GM12891 (cell line): ENCODE measurements around the gene AIMP1.

Experiments
- DNase-seq: peaks from one replicate; pipeline ENCODE4 v3.0.0; 2011; ENCODE audit warnings: low spot score; ENCODE audit not compliant: insufficient read length
- FAIRE-seq: peaks from 2 replicates; lab custom pipeline; 2011; peaks lifted over from hg19 to GRCh38; lab: Jason Lieb, UNC
- PAX5 ChIP-seq: IDR thresholded peaks from 2 replicates; pipeline ENCODE4 v1.6.1; 2011; ENCODE audit warnings: low read length, moderate library complexity, mild to moderate bottlenecking; ENCODE audit not compliant: insufficient read depth, severe bottlenecking
- POLR2A ChIP-seq: IDR thresholded peaks from 2 replicates; pipeline ENCODE4 v1.6.1; 2011; ENCODE audit warnings: low read depth, low read length, control low read depth
- POLR2AphosphoS5 ChIP-seq: IDR thresholded peaks from 2 replicates; pipeline ENCODE4 v1.6.1; 2011; ENCODE audit warnings: low read depth, low read length, control low read depth
- POU2F2 ChIP-seq: IDR thresholded peaks from 2 replicates; pipeline ENCODE4 v1.6.1; 2011; ENCODE audit warnings: low read depth, mild to moderate bottlenecking, control low read depth, low read length, moderate library complexity
- SPI1 ChIP-seq: IDR thresholded peaks from 2 replicates; pipeline ENCODE4 v1.6.1; 2011; ENCODE audit warnings: low read depth, low read length, control low read depth
- TAF1 ChIP-seq: IDR thresholded peaks from 2 replicates; pipeline ENCODE4 v1.6.1; 2011; ENCODE audit warnings: low read depth, low read length, control low read depth

AIMP1 gene

GRCh38 chr4:106365613-106366012 is 49.3 kb downstream of the AIMP1 start:
- DNase-seq (no peak), FAIRE-seq (no peak)
- no peak for TF ChIP-seq SPI1
- TF ChIP-seq POU2F2: no peak
- TF ChIP-seq TAF1: no peak
- no peak for TF ChIP-seq POLR2A

GRCh38 chr4:106366026-106366425 is 49.7 kb downstream of the AIMP1 start:
- FAIRE-seq (no peak), DNase-seq (no peak)
- TF ChIP-seq POLR2AphosphoS5: no peak
- TF ChIP-seq POU2F2: no peak
- TF ChIP-seq POLR2A: no peak
- no peak for TF ChIP-seq TAF1
- TF ChIP-seq PAX5: no peak
- no peak for TF ChIP-seq SPI1

GRCh38 chr4:106367072-106367471 is 50.7 kb downstream of the AIMP1 start:
- DNase-seq (no peak), FAIRE-seq (no peak)
- TF ChIP-seq POLR2AphosphoS5 (no peak), SPI1 (no peak), TAF1 (no peak), PAX5 (no peak), POLR2A (no peak), POU2F2 (no peak)

DNA sequence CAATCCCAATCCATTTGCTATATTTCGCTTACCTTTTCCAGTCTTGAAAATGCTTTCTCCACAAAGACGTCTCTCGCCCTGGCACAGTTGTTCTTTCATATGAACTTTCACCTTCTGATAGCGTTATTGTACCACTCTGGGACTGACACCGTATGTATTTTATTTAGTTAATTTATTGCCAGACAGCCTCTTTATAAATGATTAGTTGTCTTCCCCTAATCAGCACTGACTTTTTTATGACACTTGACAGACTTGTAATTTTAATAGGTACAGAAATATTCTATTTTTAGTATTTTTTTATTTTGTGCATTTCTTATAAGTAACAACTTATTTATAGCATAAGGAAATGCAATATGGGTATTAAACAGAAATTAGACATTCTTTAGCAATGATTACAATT is 52.3 kb downstream of the AIMP1 start, which contains the start of gene GIMD1:
Gene GIMD1 (minus strand): TSS at position 101 of the 400 bp plus-strand sequence. CDS start 1,343 bp downstream, outside the sequence.
- no peak for DNase-seq
- no peak for FAIRE-seq
- no peak for TF ChIP-seq POLR2A
- no peak for TF ChIP-seq TAF1
- no peak for TF ChIP-seq PAX5
- no peak for TF ChIP-seq POU2F2
- no peak for TF ChIP-seq POLR2AphosphoS5
- no peak for TF ChIP-seq SPI1

- no peak for TF ChIP-seq POLR2A
- no peak for TF ChIP-seq SPI1
- no peak for TF ChIP-seq POLR2AphosphoS5
- no peak for TF ChIP-seq PAX5
- no peak for TF ChIP-seq TAF1
- no peak for TF ChIP-seq POU2F2
- FAIRE-seq: peak; percentile 74
- DNase-seq: peak; percentile 7
These were observed 53.2 kb downstream of the AIMP1 start for GRCh38 chr4:106369456-106370060.

DNA sequence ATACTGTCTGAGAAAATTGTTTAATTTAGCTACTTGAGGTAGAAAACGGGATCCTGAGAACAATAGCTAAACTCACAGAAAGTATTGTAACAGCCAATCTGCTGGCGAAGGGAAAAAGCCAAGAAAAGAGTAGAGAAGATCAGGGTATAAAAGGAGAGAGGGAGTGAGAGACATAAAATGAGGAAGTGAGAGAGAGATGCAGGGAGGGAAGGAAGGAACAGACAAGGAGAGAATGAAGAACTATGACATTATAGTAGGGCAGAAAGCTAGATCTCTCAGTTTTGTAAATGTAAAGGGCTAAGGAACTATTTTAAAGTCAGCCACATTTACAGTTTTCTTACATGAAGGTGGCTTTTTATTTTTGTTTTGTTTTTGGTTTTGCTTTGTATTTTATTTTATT is 53.9 kb downstream of the AIMP1 start:
- FAIRE-seq (no peak), DNase-seq (no peak)
- TF ChIP-seq SPI1 (peak; percentile 81), POLR2AphosphoS5 (no peak), POLR2A (no peak), POU2F2 (no peak), PAX5 (no peak), TAF1 (no peak)

DNA sequence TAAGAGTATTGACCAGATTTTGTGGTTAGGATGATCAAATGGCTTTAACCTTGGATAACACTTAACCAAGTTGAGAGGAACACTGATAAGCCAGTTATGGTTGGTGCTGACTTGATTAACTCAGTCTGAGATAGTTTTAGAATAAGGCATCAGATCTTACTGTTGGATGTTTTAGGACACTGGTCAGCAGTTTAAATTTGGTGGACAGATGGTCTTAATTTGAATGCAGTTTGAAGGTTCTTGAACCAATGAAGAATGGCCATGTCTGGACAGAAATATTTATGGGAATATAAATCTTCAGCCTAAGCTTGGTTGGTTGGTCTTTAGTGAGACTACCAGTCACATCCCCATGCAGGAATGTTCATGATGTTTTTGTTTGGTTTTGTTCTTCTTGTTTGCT is 54.8 kb downstream of the AIMP1 start:
- TF ChIP-seq POU2F2 (no peak), POLR2AphosphoS5 (no peak), POLR2A (no peak), SPI1 (no peak), TAF1 (no peak), PAX5 (no peak)
- DNase-seq (no peak), FAIRE-seq (no peak)

DNA sequence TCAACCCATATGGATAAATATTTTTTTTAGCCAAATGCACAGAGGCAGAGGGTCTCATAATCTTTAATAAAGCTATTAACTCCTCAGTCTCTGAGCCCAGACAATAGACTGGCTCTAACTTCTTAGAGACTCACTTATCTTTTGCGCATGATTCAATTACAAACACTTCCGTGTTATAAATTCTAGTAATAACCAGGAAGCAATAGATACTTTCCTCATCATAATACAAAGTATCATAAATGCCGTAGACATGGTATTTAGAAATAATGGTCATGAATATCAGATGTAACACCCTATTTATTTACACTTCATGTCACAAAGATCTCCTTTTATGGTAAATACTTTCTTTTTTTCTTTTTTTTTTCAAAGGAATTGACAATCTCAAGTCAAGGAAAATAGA is 56.7 kb downstream of the AIMP1 start:
- no peak for DNase-seq
- TF ChIP-seq POLR2A (no peak), SPI1 (no peak), TAF1 (no peak), POU2F2 (no peak), PAX5 (no peak), POLR2AphosphoS5 (no peak)
- no peak for FAIRE-seq

GRCh38 chr4:106380179-106380578 is 63.8 kb downstream of the AIMP1 start:
- TF ChIP-seq POU2F2: no peak
- no peak for DNase-seq
- FAIRE-seq: no peak

GRCh38 chr4:106384878-106385277 is 68.5 kb downstream of the AIMP1 start:
- TF ChIP-seq PAX5: no peak
- no peak for TF ChIP-seq POLR2A
- TF ChIP-seq SPI1: no peak
- no peak for TF ChIP-seq POU2F2
- TF ChIP-seq TAF1: no peak
- TF ChIP-seq POLR2AphosphoS5: no peak
- no peak for DNase-seq
- no peak for FAIRE-seq

DNA sequence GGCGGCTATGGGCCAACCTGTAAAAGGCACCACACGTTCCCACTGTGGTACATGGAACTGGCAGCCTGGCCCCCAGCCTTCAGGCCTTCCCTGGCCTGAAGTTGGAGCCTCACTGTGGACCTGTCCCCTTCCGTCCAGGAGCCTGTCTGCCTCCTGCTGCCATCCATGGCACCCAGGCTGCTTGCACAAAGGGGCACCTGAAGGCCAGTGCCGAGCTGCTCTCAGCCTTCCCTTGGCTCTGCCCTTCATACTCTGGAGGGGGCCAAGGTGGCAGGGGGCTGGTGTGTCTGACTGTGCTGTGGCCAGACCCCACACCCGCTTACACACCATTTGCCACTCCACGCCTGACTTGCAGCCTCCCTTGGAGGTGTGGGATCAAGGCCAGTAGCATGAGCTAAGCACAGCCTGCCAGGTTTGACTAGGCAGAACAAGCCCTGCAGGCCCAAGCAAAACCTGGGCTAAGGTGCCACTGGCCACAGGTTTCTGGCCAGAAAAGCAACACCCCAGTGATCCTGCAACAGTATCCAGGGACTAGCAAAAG is 69.6 kb downstream of the AIMP1 start:
- no peak for DNase-seq
- FAIRE-seq: no peak
- TF ChIP-seq PAX5 (no peak), POLR2AphosphoS5 (no peak), SPI1 (no peak), POLR2A (no peak), POU2F2 (no peak), TAF1 (no peak)
